IMR-90 (cell line): ENCODE data around the gene BTBD9. TPM values are rescaled to one million over a fixed set of nuclear protein-coding genes. Genes with fewer than 3 reads are reported as not detected.

Experiments
- ATAC-seq: fragments of 200-7000 bp; cut with Tn5 transposase; 2 replicates; pipeline ENCODE4 v1.9.1; 2020; ENCODE audit warnings: low read depth, mild to moderate bottlenecking, moderate library complexity
- BruUV-seq: library from RNA; stranded (reverse); fragments of 400-500 nt; replicated peaks from 2 replicates; lab custom pipeline; 2021; lab: Mats Ljungman, UMichigan
- CTCF ChIA-PET: fragments of 300-600 bp; formaldehyde crosslinking; extraction: SDS; loops from one replicate; lab custom pipeline; 2021; ENCODE audit warnings: antibody characterized with exemption; lab: Yijun Ruan, JAX
- POLR2A ChIA-PET: fragments of 300-600 bp; sonication (Branson Sonifier 250); formaldehyde crosslinking; loops from one replicate; lab custom pipeline; 2022; ENCODE audit warnings: antibody characterized with exemption; ENCODE audit not compliant: unreplicated experiment; lab: Charles Lee
- DNase-seq: peaks from one replicate; pipeline ENCODE4 v3.0.0; 2013
- H2AFZ ChIP-seq: replicated peaks from 2 replicates; pipeline ENCODE3; 2013; ENCODE audit warnings: low read length, mild to moderate bottlenecking; ENCODE audit not compliant: poor library complexity
- H2AK5ac ChIP-seq: 2 replicates; pipeline ENCODE4 v1.6.1; 2013; ENCODE audit warnings: low read depth, low read length, inconsistent platforms
- H2AK9ac ChIP-seq: replicated peaks from 2 replicates; pipeline ENCODE3; 2013; ENCODE audit warnings: mild to moderate bottlenecking, low read depth, low read length, moderate library complexity; ENCODE audit not compliant: poor library complexity
- H2BK120ac ChIP-seq: 2 replicates; pipeline ENCODE4 v1.6.1; 2013; ENCODE audit warnings: low read depth, low read length, inconsistent platforms
- H2BK15ac ChIP-seq: 3 replicates; pipeline ENCODE4 v1.6.1; 2013; ENCODE audit warnings: low read depth, low read length, inconsistent platforms
- H2BK20ac ChIP-seq: 2 replicates; pipeline ENCODE4 v1.6.1; 2013; ENCODE audit warnings: low read depth, mild to moderate bottlenecking, inconsistent platforms, low read length, moderate library complexity
- H2BK5ac ChIP-seq: 2 replicates; pipeline ENCODE4 v1.6.1; 2013; ENCODE audit warnings: mild to moderate bottlenecking, low read depth, low read length, inconsistent platforms; ENCODE audit not compliant: poor library complexity, severe bottlenecking
- H3K14ac ChIP-seq: replicated peaks from 2 replicates; pipeline ENCODE4 v1.6.1; 2013; ENCODE audit warnings: low read depth, low read length, inconsistent platforms
- H3K18ac ChIP-seq: 2 replicates; pipeline ENCODE4 v1.6.1; 2013; ENCODE audit warnings: low read depth, low read length, control low read depth
- H3K23ac ChIP-seq: 2 replicates; pipeline ENCODE4 v1.6.1; 2013; ENCODE audit warnings: low read depth, low read length, inconsistent platforms
- H3K27ac ChIP-seq: 2 replicates; pipeline ENCODE4 v1.5.1; 2013; ENCODE audit warnings: mild to moderate bottlenecking, control low read depth, low read length; ENCODE audit not compliant: insufficient read depth
- H3K27me3 ChIP-seq: 2 replicates; pipeline ENCODE4 v1.6.1; 2013; ENCODE audit warnings: low read length; ENCODE audit not compliant: control insufficient read depth, insufficient read depth
- H3K36me3 ChIP-seq: 2 replicates; pipeline ENCODE4 v1.6.1; 2013; ENCODE audit warnings: low read length, mixed read lengths; ENCODE audit not compliant: control insufficient read depth, insufficient read depth
- H3K4ac ChIP-seq: 2 replicates; pipeline ENCODE4 v1.6.1; 2013; ENCODE audit warnings: low read depth, low read length, inconsistent platforms
- H3K4me1 ChIP-seq: 2 replicates; pipeline ENCODE4 v1.6.1; 2013; ENCODE audit warnings: low read length, mixed read lengths; ENCODE audit not compliant: control insufficient read depth, insufficient read depth
- H3K4me2 ChIP-seq: 2 replicates; pipeline ENCODE4 v1.6.1; 2013; ENCODE audit warnings: low read depth, mild to moderate bottlenecking, control low read depth, low read length, moderate library complexity
- H3K4me3 ChIP-seq: 2 replicates; pipeline ENCODE4 v1.5.1; 2013; ENCODE audit warnings: low read depth, mild to moderate bottlenecking, control low read depth, low read length, moderate library complexity; ENCODE audit not compliant: insufficient read depth
- H3K56ac ChIP-seq: 2 replicates; pipeline ENCODE4 v1.6.1; 2013; ENCODE audit warnings: low read length, inconsistent platforms; ENCODE audit not compliant: insufficient read depth; ENCODE audit errors: extremely low read depth
- H3K79me1 ChIP-seq, 2 experiments: 2 replicates each; pipeline ENCODE4 v1.6.1; 2013; ENCODE audit warnings: low read length in 2 of 2, inconsistent platforms in 1 of 2, low read depth in 1 of 2
- H3K9ac ChIP-seq: 2 replicates; pipeline ENCODE4 v1.6.1; 2013; ENCODE audit warnings: low read depth, low read length, control low read depth
- H3K9me1 ChIP-seq: 2 replicates; pipeline ENCODE4 v1.6.1; 2013; ENCODE audit warnings: low read length, inconsistent platforms; ENCODE audit not compliant: insufficient read depth
- H3K9me3 ChIP-seq: 2 replicates; pipeline ENCODE4 v1.6.1; 2013; ENCODE audit warnings: low read length; ENCODE audit not compliant: control insufficient read depth, insufficient read depth
- H4K20me1 ChIP-seq: 2 replicates; pipeline ENCODE4 v1.6.1; 2013; ENCODE audit warnings: low read length, inconsistent platforms; ENCODE audit not compliant: insufficient read depth
- H4K5ac ChIP-seq: 2 replicates; pipeline ENCODE4 v1.6.1; 2013; ENCODE audit warnings: mild to moderate bottlenecking, low read depth, low read length, control low read depth
- H4K8ac ChIP-seq, 2 experiments: 2 replicates each; pipeline ENCODE4 v1.6.1; 2013; ENCODE audit warnings: low read depth in 2 of 2, low read length in 2 of 2, control low read depth in 1 of 2, inconsistent platforms in 1 of 2
- H4K91ac ChIP-seq: 2 replicates; pipeline ENCODE4 v1.6.1; 2013; ENCODE audit warnings: low read depth, low read length, inconsistent platforms; ENCODE audit not compliant: insufficient read depth
- BHLHE40 ChIP-seq: fragments of 150-350 bp; IDR thresholded peaks from 2 replicates; pipeline ENCODE4 v1.6.1; 2016; ENCODE audit warnings: mild to moderate bottlenecking, low read depth, low read length
- CEBPB ChIP-seq: IDR thresholded peaks from 2 replicates; pipeline ENCODE4 v1.6.1; 2012; ENCODE audit warnings: low read depth, low read length, improper control_type of control experiment
- FOS ChIP-seq: fragments of 150-350 bp; IDR thresholded peaks from 2 replicates; pipeline ENCODE4 v1.6.1; 2016; ENCODE audit warnings: low read depth, low read length
- MAFK ChIP-seq: IDR thresholded peaks from 2 replicates; pipeline ENCODE4 v1.6.1; 2012; ENCODE audit warnings: low read depth, low read length, improper control_type of control experiment
- MXI1 ChIP-seq: IDR thresholded peaks from 2 replicates; pipeline ENCODE4 v1.6.1; 2012; ENCODE audit warnings: low read depth, mild to moderate bottlenecking, low read length, moderate library complexity, borderline replicate concordance
- POLR2A ChIP-seq: IDR thresholded peaks from 2 replicates; pipeline ENCODE4 v1.6.1; 2012; ENCODE audit warnings: mild to moderate bottlenecking, low read depth, low read length
- RAD21 ChIP-seq: IDR thresholded peaks from 2 replicates; pipeline ENCODE4 v1.6.1; 2012; ENCODE audit warnings: low read length, improper control_type of control experiment
- SMC3 ChIP-seq: fragments of 150-350 bp; IDR thresholded peaks from 2 replicates; pipeline ENCODE4 v1.6.1; 2016; ENCODE audit warnings: low read depth, mild to moderate bottlenecking, antibody characterized with exemption, low read length, moderate library complexity
- WGBS, 2 experiments: methylation state at CpG; one replicate each; pipeline versions ENCODE4 v1.1.5 to v1.1.7; 2013; ENCODE audit warnings: missing lambda C conversion rate in 2 of 2; ENCODE audit not compliant: insufficient read length in 1 of 2; ENCODE audit errors: extremely low coverage in 2 of 2; 5-methylcytosine and 5-hydroxymethylcytosine counted together
- dilution Hi-C: fragments of 300-500 bp; cut with HindIII; formaldehyde crosslinking; loops from one replicate; pipeline ENCODE4 v1.14.3; 2018; ENCODE audit warnings: low sequenced_read_pairs; ENCODE audit not compliant: unreplicated experiment
- in situ Hi-C: fragments of 300-500 bp; cut with MboI; formaldehyde crosslinking; loops from 3 replicates; pipeline ENCODE4 v1.14.3; 2019; ENCODE audit warnings: low sequenced_read_pairs, inconsistent platforms, mixed read lengths
- intact Hi-C: fragments of 100-400 bp; cut with micrococcal nuclease; formaldehyde crosslinking; loops from 2 replicates; pipeline ENCODE4 v1.10.0; 2022
- polyA plus RNA-seq, 3 experiments: library from polyadenylated mRNA; depleted of rRNA; stranded (reverse); fragments of >200 nt; gene quantifications; 2 replicates each; pipeline ENCODE4 v1.2.3, GENCODE V29; 2012; ENCODE audit warnings: low replicate concordance in 1 of 3
- total RNA-seq: library from RNA; depleted of rRNA; stranded (reverse); fragments of >200 nt; gene quantifications from 2 replicates; pipeline ENCODE4 v1.2.3, GENCODE V29; 2012
- TF ChIP-seq, protein P1 (sequence below): fragments of 150-350 bp; IDR thresholded peaks from 2 replicates; pipeline ENCODE4 v1.6.1; 2017; ENCODE audit warnings: mild to moderate bottlenecking, antibody characterized with exemption, low read length, low read depth
- TF ChIP-seq, protein P2 (sequence below): conservative IDR thresholded peaks from 2 replicates; pipeline ENCODE4 v1.5.1; 2012; ENCODE audit warnings: mild to moderate bottlenecking, low read depth, low read length, improper control_type of control experiment

BTBD9 gene
- total and polyA plus RNA-seq, 2 of the 4 experiments (the other 2 are of a cell fraction): 4.1 to 22.0 TPM

DNA sequence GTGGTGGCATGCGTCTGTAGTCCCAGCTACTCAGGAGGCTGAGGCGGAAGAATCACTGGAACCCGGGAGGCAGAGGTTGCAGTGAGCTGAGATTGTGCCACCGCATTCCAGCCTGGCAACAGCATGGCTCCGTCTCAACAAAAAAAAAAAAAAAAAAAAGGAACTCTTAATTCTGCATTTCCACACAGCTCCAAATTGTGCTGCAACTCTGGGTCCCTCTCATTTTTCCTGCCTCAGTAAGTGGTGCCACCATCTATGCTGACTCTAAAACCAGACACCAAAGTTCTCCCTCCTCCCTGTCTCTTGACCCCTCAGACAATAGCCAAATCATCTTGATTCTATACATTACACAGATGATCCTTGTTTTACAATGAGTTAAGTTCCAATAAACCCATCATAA is 133.9 kb downstream of the BTBD9 start:
- Histone ChIP-seq H3K36me3 (no peaks in the 10 kb centered on the region), H3K4me1 (peaks cover 8% of the 10 kb centered on the region), H3K9me1 (peaks cover 6% of the 10 kb centered on the region), H2AK9ac (no peak overlapping the region), H4K20me1 (peaks cover 11% of the 10 kb centered on the region; the same call in 1 of the 2 replicates), H3K14ac (no peak overlapping the region), H3K4me3 (no peak overlapping the region), H3K4ac (no peak overlapping the region), H3K4me2 (no peak overlapping the region), H3K27me3 (no peaks in the 10 kb centered on the region), H4K91ac (no peak overlapping the region), H3K79me1 (peaks cover 2 to 4% of the 10 kb centered on the region in 2 experiments; a peak in 1 of 4 replicates), H3K18ac (no peak overlapping the region), H4K5ac (no peak overlapping the region), H2AFZ (no peak overlapping the region), H3K23ac (no peak overlapping the region), H3K56ac (no peak overlapping the region), H2BK20ac (no peak overlapping the region), H3K9ac (no peak overlapping the region), H2AK5ac (no peak overlapping the region), H2BK120ac (no peak overlapping the region), H2BK5ac (no peak overlapping the region), H3K27ac (no peak overlapping the region), H4K8ac (no peak overlapping the region), H2BK15ac (no peak overlapping the region), H3K9me3 (no peaks in the 10 kb centered on the region)
- intact Hi-C loops (no loop called here), dilution Hi-C loops (no loop called here), in situ Hi-C loops (no loop called here)
- TF ChIP-seq, protein P1, sequence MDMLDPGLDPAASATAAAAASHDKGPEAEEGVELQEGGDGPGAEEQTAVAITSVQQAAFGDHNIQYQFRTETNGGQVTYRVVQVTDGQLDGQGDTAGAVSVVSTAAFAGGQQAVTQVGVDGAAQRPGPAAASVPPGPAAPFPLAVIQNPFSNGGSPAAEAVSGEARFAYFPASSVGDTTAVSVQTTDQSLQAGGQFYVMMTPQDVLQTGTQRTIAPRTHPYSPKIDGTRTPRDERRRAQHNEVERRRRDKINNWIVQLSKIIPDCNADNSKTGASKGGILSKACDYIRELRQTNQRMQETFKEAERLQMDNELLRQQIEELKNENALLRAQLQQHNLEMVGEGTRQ: no peak
- TF ChIP-seq RAD21 (no peak), BHLHE40 (no peak), MXI1 (no peak), MAFK (no peak), POLR2A (no peak), FOS (no peak), SMC3 (no peak), CEBPB (no peak)
- TF ChIP-seq, protein P2, sequence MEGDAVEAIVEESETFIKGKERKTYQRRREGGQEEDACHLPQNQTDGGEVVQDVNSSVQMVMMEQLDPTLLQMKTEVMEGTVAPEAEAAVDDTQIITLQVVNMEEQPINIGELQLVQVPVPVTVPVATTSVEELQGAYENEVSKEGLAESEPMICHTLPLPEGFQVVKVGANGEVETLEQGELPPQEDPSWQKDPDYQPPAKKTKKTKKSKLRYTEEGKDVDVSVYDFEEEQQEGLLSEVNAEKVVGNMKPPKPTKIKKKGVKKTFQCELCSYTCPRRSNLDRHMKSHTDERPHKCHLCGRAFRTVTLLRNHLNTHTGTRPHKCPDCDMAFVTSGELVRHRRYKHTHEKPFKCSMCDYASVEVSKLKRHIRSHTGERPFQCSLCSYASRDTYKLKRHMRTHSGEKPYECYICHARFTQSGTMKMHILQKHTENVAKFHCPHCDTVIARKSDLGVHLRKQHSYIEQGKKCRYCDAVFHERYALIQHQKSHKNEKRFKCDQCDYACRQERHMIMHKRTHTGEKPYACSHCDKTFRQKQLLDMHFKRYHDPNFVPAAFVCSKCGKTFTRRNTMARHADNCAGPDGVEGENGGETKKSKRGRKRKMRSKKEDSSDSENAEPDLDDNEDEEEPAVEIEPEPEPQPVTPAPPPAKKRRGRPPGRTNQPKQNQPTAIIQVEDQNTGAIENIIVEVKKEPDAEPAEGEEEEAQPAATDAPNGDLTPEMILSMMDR: no peak
- DNase-seq: no peak
- ATAC-seq: no peak
- WGBS, 2 experiments: no CpG with 5 or more reads among the region's 5 CpGs
- no TSS peak for BruUV-seq
- POLR2A ChIA-PET: no interaction called here
- CTCF ChIA-PET: interaction anchor here (0.6 kb wide), 1 partner anchor 666 kb away, joined by 3 read pairs; no protein-coding TSS in a partner anchor
